Head of caudate nucleus (tissue), 42 donors: ENCODE results near the gene JTB.

ENCODE experiments used
- DNase-seq, 42 donors: peaks; one replicate each; pipeline versions ENCODE4 v3.0.0 to v3.0.0-alpha.2; 2020 to 2021; ENCODE audit warnings: mixed read lengths in 7 of 42
- intact Hi-C: fragments of 100-400 bp; cut with DNase I; formaldehyde crosslinking; loops from one replicate; pipeline ENCODE4 v1.15.0; 2022

JTB gene

DNA sequence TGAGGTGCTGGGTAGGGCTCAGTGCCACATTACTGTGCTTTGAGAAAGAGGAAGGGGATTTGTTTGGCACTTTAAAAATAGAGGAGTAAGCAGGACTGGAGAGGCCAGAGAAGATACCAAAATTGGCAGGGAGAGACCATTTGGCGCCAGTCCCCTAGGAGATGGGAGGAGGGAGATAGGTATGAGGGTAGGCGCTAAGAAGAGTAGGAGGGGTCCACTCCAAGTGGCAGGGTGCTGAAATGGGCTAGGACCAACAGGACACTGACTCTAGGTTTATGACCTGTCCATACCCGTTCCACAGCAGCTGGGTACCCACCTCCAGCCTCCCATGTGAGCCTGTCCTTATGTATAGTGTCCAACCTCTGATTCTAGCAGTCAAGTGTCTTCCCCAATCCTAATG lies 18.0 kb downstream of the JTB start:
- no peak for DNase-seq
- intact Hi-C loops, result loop anchor here (10.0 kb wide), 1 partner anchor 165 kb away; no protein-coding TSS in a partner anchor

DNA sequence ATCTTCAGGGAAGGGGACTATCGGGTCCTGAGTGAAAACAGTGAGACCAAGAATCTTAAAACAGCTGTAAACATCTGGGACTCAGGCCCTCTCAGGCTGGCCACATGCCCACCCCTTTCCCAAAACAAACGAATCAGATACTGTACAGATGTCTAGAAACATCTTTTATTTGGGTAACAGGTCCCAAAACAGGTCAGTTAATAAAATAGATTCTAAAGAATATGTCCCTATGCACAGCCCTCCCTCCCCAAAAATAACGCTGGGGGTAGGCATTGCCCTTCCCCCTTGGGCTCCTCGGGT lies 18.6 kb downstream of the JTB start:
- DNase-seq, result peak in 1 of 42 donors; percentile 46
- intact Hi-C loops, result loop anchor here (10.0 kb wide), 1 partner anchor 164 kb away; no protein-coding TSS in a partner anchor

DNA sequence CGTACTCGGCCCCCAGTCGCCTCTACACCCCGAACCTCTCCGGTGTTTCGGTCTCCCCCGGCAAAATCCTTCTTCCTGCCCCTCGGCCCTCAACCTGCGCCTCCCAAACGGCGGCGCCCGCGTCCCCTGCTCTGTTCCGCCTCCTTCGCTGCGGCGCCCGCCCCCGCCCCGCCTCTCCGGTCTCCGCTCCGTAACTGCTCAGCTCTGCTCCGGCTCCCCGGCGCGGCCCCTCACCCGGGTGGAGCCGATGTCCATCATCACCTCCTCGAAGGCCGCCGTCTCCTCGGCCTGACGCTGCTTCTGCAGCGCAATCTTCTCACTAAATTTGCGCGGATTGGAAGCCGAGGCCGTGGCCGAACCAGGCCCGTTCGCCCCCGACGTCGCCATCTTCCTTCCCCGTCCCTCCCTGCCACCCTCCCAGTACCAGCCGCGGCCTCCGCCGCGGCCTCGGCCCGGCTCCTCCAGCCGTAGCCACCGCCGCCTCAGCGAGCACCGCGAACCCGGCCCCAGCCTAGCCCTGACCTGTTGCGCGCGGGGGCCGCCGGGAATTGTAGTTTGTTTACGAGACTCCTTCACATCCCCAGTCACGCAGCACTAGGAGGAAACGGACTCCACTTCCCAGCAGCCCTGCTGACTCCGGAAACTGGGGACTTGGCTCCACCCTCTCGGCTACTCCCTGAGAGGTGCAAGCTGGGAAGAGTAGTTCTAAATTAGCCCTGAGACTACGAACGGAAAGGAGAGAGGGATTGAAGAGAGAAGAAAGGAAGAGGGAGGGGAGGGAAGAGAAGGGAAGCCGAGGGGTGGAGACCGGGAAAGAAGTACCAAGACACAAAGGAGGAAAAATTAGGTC lies 19.1 kb downstream of the JTB start, which contains the start of gene CRTC2:
CRTC2 (minus strand) TSS at position 502 of the 850 bp plus-strand sequence; CDS start at position 387, 115 bp downstream.
- DNase-seq, result peak; percentile 98 to 100 (median 99)
- intact Hi-C loops, result loop anchor here (10.0 kb wide), 1 partner anchor 164 kb away; no protein-coding TSS in a partner anchor

DNA sequence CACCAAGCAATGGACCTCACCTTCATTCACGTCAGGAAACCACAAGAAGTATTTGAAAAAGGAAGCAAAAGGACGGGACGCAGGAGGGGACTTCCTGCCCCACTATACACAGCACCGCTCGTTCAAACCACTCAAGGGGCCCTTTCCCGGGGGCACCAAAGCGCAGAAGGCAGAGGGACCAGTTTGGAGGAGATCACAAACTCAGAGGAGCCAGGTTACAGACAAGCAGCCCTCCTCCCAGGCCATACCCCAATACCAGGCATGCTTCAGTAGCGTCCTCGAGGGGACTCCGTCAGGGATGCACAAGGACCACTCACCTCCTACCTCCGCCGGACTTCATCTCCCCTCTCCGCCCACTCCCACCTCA lies 19.7 kb downstream of the JTB start:
- no peak for DNase-seq
- intact Hi-C loops, result loop anchor here (10.0 kb wide), 1 partner anchor 163 kb away; no protein-coding TSS in a partner anchor

DNA sequence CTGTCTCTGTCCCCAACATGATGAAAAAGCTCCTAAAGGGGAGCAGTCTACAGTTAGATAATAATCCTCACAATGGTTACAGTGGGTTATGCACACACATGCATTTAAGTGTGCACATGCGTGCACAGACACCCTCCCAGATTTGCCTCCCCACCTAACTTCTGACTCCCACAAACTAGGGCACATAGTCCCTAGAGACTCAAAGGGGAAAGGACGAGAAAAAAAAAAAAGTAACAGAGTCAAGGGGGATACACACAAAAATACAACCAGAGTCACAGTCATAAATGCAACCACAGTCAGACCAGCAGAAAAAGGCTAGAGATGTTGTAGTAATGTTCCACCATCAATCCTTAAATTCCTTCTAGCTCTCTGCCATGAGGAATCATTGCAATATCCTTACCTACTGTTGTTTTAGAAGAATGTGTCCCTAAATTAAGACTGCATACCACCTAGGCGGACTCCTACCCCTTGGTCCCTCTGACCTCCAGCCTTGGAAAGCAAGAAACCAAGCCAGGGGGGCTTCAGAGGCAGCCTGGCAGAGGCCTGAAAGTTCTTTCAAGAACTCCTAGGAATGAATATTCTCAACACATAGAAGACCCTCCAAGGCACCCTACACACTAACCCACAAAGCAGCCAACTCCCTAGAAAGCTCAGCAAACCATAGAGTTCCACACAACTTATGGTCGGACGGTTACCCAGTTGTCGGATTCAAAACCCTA lies 20.3 kb downstream of the JTB start:
- no peak for DNase-seq
- intact Hi-C loops, result loop anchor here (10.0 kb wide), 1 partner anchor 162 kb away; no protein-coding TSS in a partner anchor

DNA sequence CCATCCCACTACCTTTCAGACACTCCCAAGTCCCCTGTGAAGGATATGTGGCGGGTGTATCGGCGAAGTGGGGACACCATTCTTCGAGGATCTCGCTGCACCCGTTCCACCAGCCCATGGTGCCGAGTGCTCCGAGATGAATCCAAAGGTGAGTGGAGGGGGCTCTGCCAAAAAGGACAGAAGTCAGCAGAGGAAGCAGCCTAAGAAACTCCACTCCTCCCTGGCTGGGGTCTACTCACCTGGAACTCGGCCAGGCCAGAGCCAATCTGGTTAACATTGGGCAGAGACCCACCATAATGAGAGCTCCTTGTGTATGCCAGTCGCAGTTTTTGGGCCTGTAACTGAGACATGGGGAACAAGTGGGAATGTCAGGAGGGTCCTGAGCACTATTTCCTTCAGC lies 22.6 kb downstream of the JTB start:
- DNase-seq, result no peak
- intact Hi-C loops, result loop anchor here (10.0 kb wide), 1 partner anchor 160 kb away; no protein-coding TSS in a partner anchor

DNA sequence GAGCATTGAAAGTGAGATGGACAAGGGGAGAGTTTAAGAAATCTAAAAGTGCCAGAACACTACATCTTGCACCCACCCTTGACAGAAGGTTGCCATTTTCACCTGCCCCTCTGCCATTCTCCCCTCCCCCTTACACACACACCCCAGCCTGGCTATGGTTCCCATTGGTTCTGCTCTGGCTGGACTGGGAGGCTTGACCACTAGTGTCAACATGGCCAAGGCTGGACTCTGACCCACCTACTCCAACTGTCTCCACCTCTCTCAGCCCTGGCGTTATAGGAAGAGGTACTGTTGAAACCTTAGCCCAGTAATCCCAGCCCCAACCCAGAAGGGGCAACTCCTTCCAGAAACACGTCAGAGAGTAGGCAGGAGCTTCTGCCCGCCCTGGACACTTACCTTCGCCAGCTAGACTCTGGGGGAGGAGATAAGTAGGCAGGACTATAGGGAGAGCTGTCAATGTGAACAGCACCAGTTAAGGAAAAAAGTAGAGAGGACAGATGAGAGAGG lies 23.6 kb downstream of the JTB start:
- intact Hi-C loops, result loop anchor here (10.0 kb wide), 1 partner anchor 159 kb away; no protein-coding TSS in a partner anchor
- DNase-seq, result no peak

DNA sequence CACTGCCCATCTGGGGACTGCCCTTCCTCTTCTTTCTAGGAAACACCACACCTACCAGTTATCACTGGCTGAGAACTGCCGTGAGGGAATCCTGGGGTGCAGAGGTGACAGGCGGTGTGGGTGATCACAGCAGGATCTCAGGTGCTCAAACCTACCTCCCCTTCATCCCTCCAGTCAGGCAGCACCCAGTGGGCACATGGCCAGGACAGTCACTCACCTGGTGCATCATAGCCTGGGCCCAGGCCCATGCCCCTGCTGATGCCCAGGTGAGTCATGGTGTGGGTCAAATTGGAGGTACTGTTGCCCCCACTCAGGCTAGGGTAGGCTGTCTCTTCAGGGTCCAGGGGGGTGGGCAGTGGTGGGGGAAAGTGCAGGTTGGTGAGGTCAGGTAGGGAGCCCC lies 25.7 kb downstream of the JTB start:
- DNase-seq, result no peak
- intact Hi-C loops, result loop anchor here (10.0 kb wide), 1 partner anchor 157 kb away; no protein-coding TSS in a partner anchor

DNA sequence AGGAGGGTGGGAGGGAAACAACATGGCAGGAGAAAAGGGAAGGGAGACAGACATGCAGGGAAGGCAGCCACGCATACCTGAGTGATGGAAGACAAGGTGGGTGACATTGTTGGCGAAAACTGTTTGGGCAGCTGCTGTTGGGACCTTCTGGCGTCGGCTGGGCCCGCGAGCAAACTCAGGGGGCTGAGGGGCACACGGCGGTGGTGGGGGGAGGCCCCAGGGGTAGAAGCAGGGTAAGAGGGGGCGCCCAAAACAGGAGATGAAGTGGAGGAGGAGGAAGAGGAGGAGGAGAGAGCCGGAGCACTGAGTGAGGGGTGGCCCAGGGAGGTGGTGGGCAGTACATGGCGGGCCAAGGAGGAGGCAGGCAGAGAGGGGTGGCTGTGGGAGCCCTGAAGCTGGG lies 26.3 kb downstream of the JTB start:
- no peak for DNase-seq
- intact Hi-C loops, result loop anchor here (10.0 kb wide), 1 partner anchor 156 kb away; no protein-coding TSS in a partner anchor

DNA sequence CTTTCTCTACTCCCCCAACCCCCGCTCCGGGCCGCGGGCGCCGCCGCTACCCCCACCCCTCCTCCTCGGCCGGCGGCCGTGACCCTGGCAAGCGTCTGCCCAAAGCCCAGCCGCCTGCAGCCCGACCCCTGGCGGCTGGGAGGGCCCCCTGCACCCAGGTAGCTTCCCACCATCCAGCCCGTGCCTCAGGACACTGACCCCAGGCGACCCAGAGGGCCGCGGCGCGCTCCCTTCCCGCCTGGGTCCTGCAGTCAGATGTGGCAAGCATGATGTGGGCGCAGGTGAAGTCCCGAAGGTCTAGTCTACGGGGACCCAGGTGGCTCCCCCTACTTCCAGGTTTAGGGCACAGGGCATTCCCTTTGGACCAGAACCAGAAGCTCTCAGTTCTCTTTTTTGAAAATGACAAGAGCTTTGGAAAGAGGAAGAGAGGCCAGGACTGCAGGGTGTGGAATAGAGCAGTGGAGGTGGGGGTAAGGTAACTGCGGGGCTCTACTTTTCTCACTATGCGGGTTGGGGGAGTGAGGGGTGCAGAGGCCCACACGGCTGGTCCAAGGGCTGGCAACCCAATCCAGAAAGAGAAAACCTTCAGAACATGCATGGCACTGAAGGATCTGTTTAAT lies 30.7 kb downstream of the JTB start, which contains the start of gene DENND4B:
DENND4B (minus strand) TSS at position 97 of the 620 bp plus-strand sequence. CDS start 2,344 bp downstream, outside the sequence.
- intact Hi-C loops, result loop anchor here (2.0 kb wide), 1 partner anchor 24 kb away; the partner anchor contains the start of gene GATAD2B
- DNase-seq, result peak; percentile 48 to 94 (median 85)

DNA sequence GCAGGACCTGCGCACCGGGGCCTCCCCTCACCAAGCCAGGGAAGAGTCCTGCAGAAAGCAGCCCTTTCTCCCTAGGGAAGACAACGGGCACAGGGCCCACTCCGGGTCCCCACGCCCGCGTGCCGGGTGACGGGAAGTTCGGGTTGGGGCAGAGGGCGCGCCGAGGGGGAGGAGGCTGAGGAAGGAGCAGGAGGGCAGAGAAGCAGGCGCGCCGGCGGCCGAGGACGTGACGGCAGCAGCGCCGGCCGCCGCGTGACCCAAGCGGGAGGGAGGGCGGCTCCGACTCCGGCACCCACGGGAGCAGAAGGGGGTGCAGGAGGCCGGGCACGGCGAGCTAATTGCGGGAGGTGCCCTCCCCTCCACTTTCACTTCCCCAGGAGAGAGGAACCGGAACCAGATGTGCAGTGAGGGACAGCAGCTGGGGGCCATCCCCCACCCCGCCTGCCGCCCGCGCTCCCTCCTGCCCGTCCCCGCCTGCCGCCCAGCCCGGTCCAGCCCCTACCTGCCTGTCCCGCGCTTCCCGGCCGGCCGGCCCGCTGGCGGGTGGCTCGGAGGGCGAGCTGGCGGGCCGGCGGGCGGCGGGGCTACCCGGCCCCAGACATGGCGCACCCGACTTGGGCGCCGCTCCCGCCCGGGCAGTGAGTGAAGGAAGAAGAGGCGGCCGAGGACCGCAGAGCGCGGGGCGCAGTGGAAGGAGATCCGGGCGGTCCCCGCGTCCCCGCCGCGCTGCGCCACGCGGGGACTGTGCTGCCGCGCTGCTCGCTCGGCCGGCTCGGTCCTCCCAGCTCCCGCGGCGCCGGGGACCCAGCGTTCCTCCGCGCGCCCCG lies 31.5 kb downstream of the JTB start:
- DNase-seq, result peak; percentile 53 to 91 (median 84)
- intact Hi-C loops, result loop anchor here (2.0 kb wide), 1 partner anchor 23 kb away; the partner anchor contains the start of gene GATAD2B

DNA sequence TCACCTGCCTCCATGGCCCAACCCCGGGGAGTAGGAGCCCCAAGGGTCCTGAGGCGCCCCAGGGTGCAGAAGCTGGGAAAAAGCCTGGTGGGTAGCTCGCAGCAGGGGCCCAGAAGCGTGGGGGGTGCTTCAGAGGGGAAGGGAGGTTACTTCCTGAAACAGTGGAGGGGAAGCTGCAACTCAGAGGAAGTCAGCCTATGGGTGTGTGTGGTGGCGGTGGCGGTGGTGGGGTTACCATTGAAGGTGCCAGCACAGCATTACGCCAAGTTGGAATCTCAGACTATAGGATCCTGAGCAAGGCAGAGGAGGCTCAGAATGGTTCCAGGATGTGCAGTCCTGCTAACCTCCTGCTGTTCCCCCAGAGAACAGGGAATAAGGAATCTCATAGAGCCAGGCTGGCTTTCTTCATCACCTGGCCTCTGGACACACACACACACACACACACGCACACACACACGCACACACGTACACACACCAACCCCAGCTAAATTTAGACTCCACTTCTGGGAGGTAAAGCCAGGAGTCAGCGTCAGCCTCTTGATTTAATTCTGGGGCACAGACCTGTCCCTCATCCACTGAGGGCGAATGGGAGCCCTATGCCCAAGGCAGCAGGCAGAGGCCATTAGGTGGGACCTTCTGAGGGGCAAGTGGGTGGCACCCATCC lies 32.2 kb downstream of the JTB start:
- DNase-seq, result peak in 23 of 42 donors; percentile 18 to 62 (median 42)
- intact Hi-C loops, result no loop called here

DNA sequence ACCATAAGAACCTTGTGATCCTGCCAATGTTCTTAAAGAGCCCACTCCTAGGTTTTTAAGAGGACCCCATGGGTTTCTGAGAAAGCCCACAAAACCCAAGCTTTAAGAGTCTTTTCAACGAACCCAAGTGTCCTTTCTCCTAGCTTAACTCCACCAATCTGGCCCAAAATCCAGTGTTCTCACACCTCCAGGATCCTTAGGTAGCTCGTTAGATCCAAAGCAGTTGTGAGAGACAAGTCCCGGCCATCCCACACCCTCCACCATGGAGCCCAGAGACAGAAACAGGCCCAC lies 32.7 kb downstream of the JTB start:
- intact Hi-C loops, result no loop called here
- DNase-seq, result no peak

DNA sequence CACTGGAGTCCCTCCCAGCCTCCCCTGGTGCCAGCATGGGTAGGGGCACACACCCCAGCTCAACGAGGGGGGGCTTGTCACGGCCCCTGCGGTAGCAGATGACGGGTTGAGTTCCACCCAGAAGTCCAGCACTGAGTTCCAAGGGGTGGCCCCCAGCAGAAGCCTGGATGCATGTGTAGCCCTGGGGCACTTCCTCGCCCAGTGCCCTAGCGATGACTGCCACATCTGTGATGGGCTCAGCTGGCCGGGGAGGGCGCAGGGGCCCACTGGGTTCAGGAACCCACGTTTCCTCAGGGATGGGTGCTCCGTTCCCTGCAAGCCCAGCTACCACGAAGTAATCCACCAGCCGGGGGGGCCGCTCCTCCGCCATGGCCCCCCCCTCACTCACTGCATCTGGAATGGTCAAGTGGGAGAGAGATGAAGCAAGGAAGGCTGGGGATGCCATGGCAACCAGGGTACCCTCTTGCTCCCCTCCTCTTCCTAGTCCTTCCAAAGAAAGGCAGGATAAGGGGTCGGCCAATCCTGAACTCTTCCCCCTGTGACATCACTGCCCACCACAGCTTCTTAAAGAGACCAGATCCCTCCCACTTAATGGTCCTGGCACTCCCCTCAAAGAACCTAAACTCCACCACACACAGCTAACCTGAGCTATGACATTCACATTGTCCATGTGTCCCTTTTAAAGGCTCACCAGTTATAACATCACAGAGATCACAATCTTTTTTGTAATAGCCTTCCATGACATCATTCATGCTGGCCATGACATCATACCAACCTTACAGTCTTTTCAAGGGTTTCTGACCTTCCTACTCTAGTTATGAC lies 33.3 kb downstream of the JTB start:
- DNase-seq, result no peak
- intact Hi-C loops, result no loop called here

DNA sequence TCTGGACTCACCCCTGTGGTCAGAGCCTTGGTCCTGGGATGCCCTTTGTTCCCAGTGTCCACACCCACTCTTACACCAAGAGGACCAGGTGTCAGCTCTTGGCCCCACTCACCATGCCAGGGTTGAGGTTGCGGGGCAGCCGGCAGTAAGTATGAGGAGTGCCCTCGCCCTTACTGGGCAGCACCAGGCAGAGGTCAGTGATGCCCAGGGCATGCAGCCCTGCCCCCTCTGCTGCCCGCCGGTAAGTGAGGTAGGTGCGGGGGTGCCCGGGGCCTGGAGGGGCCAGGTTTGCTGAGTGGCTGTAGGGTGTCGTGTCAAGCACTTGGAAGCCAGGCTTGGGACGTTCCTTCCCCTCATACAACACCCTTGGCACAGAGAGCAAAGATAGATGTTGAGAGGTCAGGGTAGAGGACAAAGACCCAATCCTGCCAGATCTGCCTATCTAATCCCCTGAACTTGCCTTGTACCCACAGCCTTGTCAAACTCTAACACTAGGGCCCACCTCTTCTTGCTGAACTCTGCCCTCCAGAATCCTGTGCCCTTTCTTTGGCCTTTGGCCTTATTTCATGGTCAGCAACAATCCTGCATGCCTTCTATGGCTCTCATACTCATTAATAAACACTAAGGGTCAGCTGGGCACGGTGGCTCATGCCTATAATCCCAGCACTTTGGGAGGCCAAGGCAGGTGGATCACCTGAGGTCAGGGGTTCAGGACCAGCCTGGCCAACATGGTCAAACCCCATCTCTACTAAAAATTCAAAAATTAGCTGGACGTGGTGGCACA lies 34.5 kb downstream of the JTB start:
- no peak for DNase-seq
- intact Hi-C loops, result no loop called here
